OCI-LY1 (cell line): ENCODE results near the gene DDO.

Experiments used
- CTCF ChIP-seq: fragments of 200-600 bp; sonication (generic), shearing (Covaris generic); IDR thresholded peaks from 2 replicates; pipeline ENCODE4 v1.5.1; 2017; ENCODE audit warnings: mild to moderate bottlenecking, antibody characterized with exemption, low read length, moderate library complexity, mixed read lengths
- EZH2 ChIP-seq: fragments of 200-600 bp; sonication (generic), shearing (Covaris generic); IDR thresholded peaks from 2 replicates; pipeline ENCODE4 v1.8.0; 2017; ENCODE audit warnings: borderline replicate concordance, mixed run types, mild to moderate bottlenecking, antibody characterized with exemption, low read length, moderate library complexity, mixed read lengths

- no peak for TF ChIP-seq CTCF
- no peak for TF ChIP-seq EZH2
These were observed 6.5 kb upstream of the DDO start for GRCh38 chr6:110421749-110422443.
